CD4-positive, alpha-beta T cell treated with Interleukin-6 at 100 ng/mL for 8 hours (primary cell): ENCODE data around the gene HOMER3.
"Not testable (repeated sequence)": the region's sequence is repeated elsewhere in the genome, so short reads cannot be mapped to it uniquely, and the experiment has no call there.

Source experiments
- DNase-seq: peaks from one replicate; pipeline ENCODE4 v3.0.0-alpha.2; 2020; ENCODE audit warnings: mixed read lengths, low spot score

HOMER3 gene

DNA sequence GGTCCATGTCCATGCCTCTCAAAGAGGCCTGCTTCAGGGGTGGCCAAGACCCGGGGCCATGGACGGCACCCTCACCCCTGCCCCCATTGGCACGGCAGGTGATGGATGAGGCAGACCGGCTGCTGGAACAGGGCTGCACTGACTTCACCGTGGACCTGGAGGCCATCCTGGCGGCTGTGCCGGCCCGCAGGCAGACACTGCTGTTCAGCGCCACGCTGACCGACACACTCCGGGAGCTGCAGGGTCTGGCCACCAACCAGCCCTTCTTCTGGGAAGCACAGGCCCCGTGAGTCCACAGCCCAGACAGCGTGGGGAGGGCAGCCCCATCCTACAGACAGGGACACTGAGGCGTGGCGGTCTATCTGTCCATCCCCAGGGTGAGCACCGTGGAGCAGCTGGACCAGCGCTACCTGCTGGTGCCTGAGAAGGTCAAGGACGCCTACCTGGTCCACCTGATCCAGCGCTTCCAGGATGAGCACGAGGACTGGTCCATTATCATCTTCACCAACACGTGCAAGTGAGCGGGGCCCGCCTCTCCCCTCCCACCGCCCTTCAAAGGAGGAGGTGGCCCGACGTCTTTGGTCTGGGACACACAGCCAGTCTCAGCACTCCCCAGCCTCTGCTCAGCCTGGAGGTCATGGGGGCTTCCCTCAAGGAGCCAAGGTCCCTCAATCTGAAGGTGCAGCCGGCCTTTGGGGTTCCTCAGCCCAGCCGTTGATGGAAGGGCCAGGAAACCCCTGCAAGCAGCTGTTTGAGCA, 18.6 kb downstream of the HOMER3 start:
- DNase-seq: no peak

DNA sequence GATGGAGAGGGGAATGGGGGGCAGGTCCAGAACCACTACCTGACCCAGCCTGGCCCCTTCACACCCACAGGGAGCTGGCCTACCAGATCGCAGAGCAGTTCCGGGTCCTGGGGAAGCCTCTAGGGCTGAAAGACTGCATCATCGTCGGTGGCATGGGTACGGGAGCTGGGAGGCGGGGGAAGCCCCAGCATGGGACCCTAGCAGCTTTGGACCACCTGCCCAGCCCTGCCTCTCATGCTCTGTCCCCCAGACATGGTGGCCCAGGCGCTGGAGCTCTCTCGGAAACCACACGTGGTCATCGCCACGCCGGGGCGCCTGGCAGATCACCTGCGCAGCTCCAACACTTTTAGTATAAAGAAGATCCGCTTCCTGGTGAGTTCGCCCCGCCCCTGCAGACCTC, 19.4 kb downstream of the HOMER3 start:
- no peak for DNase-seq

DNA sequence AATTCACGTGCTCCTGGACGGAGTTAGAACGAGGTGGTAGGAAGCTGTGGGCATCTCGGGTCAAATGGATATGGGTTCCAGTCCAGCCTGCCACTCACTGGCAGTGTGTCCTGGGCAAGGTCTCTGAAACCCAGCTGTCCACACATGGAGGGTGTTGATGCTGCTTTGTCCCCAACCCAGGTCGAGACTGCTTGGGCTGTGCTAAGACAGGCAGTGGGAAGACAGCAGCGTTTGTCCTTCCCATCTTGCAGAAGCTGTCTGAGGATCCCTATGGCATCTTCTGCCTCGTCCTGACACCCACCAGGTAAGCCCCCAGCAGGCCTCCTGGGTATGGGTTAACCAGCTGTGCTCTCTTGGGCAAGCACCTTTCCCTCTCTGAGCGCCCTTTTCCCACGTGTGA, 20.6 kb downstream of the HOMER3 start:
- no peak for DNase-seq

DNA sequence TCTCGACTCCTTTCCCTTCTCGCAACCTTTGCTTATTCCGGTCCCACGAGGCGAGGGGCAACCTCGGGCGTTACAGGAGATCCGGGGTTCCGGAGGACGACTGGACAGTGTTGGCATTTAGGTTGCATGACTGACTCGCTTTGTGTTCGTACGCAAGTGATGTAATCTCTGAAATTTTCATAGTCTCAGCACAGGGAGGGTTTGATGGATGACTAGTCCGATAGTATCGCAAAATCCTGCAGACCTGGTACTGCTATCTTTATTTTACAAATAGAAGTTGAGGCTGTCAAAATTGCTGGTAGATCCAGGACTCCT, 21.2 kb downstream of the HOMER3 start:
- DNase-seq: no peak

- DNase-seq: peak; percentile 98
Observed at GRCh38 chr19:18919086-18919899, 21.7 kb downstream of the HOMER3 start, which contains the start of the genes COPE and DDX49. TSS of gene COPE (minus strand) at chr19:18919387. CDS start at chr19:18919348, 39 bp downstream. TSS of gene DDX49 (plus strand) at chr19:18919715. CDS start at chr19:18919742, 27 bp downstream.

GRCh38 chr19:18917593-18917992, 23.4 kb downstream of the HOMER3 start:
- not testable (repeated sequence) for DNase-seq

GRCh38 chr19:18915639-18916038, 25.4 kb downstream of the HOMER3 start:
- no peak for DNase-seq

- DNase-seq: no peak
Observed at GRCh38 chr19:18913466-18913865, 27.6 kb downstream of the HOMER3 start.

DNA sequence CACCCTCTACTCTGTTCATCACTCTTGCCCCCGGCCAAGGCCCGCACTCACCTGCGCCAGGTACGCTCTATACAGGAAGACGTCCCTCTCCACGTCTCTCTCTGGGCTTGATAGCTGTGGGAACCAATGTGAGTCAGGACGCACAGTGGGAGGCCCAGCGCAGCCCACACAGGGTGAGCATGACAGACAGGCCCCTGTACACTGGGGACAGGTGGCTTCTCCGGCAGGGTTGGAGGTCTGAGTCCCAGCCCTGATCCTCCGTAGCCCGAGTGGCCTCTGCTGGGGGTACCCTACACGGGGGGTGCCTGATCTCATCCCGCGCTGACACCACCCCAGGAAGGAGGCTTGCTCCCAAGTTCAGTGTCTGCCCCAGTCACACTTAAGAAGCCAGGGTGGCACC, 28.1 kb downstream of the HOMER3 start:
- DNase-seq: no peak

GRCh38 chr19:18910801-18911436, 30.1 kb downstream of the HOMER3 start:
- DNase-seq: no peak

GRCh38 chr19:18910010-18910409, 31.0 kb downstream of the HOMER3 start:
- no peak for DNase-seq

DNA sequence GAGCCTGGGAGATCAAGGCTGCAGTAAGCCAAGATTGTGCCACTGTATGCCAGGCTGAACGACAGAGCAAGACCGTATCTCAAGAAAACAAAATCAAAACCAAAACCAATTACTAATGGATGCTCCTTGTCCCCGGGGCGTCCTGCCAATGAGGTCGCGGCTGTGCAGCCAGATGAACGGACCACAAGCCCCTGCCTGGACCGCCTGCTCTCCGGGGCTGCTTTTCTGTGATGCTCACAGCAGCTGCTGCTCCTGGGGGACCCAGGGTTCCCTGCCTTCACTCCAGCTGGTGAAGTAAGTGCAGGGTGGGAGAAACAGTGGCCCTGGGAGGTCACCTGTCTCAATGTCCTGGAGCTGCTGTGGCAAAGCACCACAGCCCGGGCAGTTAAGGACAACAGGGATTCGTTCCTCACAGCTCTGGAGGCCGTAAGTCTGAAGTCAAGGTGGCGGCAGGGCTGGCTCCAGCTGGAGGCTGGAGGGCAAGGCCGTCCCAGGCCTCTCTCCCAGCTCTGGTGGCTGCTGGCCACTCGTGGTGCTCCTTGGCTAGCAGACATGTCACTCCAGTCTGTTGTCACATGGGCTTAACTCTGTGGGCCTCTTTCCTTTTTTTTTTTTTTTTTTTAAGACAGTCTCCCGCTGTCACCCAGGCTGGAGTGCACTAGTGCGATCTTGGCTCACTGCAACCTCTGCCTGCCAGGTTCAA, 31.9 kb downstream of the HOMER3 start:
- no peak for DNase-seq

- no peak for DNase-seq
Observed at GRCh38 chr19:18906605-18907519, 34.2 kb downstream of the HOMER3 start.

- DNase-seq: no peak
Observed at GRCh38 chr19:18905513-18906236, 35.3 kb downstream of the HOMER3 start.

DNA sequence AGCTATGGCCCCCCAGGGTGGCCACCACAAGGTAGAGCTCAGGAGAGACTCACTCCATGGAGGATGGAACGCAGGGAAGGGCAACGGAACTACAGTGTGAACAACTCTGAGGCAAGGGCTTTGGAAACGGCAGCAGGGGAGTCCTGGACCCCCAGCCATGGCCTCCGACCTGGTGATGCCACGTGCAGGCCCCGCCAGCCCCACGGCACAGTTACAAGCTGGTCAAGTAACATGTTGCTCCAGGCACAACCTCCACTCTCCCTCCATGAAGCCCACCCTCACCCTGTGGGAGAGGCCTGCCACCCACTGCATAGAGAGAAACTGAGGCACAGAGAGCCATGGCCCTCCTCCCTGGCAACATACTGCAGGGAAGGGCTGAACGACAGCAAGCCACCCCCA, 36.0 kb downstream of the HOMER3 start:
- no peak for DNase-seq

GRCh38 chr19:18904334-18905057, 36.5 kb downstream of the HOMER3 start:
- DNase-seq: no peak

GRCh38 chr19:18903156-18904037, 37.6 kb downstream of the HOMER3 start:
- no peak for DNase-seq

- DNase-seq: not testable (repeated sequence)
Observed at GRCh38 chr19:18902519-18902918, 38.5 kb downstream of the HOMER3 start.

GRCh38 chr19:18901491-18901890, 39.5 kb downstream of the HOMER3 start:
- no peak for DNase-seq
